Right hindlimb (tissue), 1 donor: ENCODE measurements around the gene TPSB2.
A peak's percentile ranks its signal among the peaks of the same experiment; 100 is the strongest.
"Not testable (repeated sequence)": the region's sequence is repeated elsewhere in the genome, so short reads cannot be mapped to it uniquely, and the experiment has no call there.

Experiments
- DNase-seq: peaks from one replicate; pipeline ENCODE4 v3.0.0-alpha.2; 2018

TPSB2 gene

GRCh38 chr16:1199347-1200013 is 30.5 kb downstream of the TPSB2 start:
- DNase-seq: no peak

- not testable (repeated sequence) for DNase-seq
These were observed 31.2 kb downstream of the TPSB2 start for GRCh38 chr16:1198671-1199346.

GRCh38 chr16:1198194-1198593 is 31.8 kb downstream of the TPSB2 start:
- no peak for DNase-seq

GRCh38 chr16:1197237-1197866 is 32.6 kb downstream of the TPSB2 start:
- DNase-seq: no peak

- no peak for DNase-seq
These were observed 33.5 kb downstream of the TPSB2 start for GRCh38 chr16:1196494-1196893.

- no peak for DNase-seq
These were observed 34.7 kb downstream of the TPSB2 start for GRCh38 chr16:1195393-1195666.

- peak; percentile 46 for DNase-seq
These were observed 35.2 kb downstream of the TPSB2 start for GRCh38 chr16:1194665-1195392.

GRCh38 chr16:1193825-1194581 is 36.0 kb downstream of the TPSB2 start:
- DNase-seq: no peak

GRCh38 chr16:1193143-1193824 is 36.7 kb downstream of the TPSB2 start:
- no peak for DNase-seq

- no peak for DNase-seq
These were observed 37.5 kb downstream of the TPSB2 start for GRCh38 chr16:1192384-1193073.

GRCh38 chr16:1190789-1191188 is 39.2 kb downstream of the TPSB2 start:
- DNase-seq: not testable (repeated sequence)

GRCh38 chr16:1189455-1189854 is 40.5 kb downstream of the TPSB2 start:
- no peak for DNase-seq

GRCh38 chr16:1188432-1189189 is 41.4 kb downstream of the TPSB2 start:
- DNase-seq: peak; percentile 60

GRCh38 chr16:1185460-1186207 is 44.4 kb downstream of the TPSB2 start:
- DNase-seq: not testable (repeated sequence)

- no peak for DNase-seq
These were observed 45.0 kb downstream of the TPSB2 start for GRCh38 chr16:1184980-1185379.

- no peak for DNase-seq
These were observed 45.7 kb downstream of the TPSB2 start for GRCh38 chr16:1184156-1184868.

GRCh38 chr16:1182950-1183907 is 46.8 kb downstream of the TPSB2 start:
- peak; percentile 53 for DNase-seq

GRCh38 chr16:1182316-1182671 is 47.7 kb downstream of the TPSB2 start:
- peak; percentile 50 for DNase-seq
